MCF 10A (cell line): ENCODE data around the gene EPHB4. TPM values are rescaled to one million over a fixed set of nuclear protein-coding genes. Genes with fewer than 3 reads are reported as not detected.

ENCODE experiments used
- BruUV-seq: library from RNA; stranded (reverse); fragments of 400-500 nt; replicated peaks from 2 replicates; lab custom pipeline; 2021; lab: Mats Ljungman, UMichigan
- CTCF ChIA-PET: fragments of 300-600 bp; sonication (Branson Sonifier 250); formaldehyde crosslinking; extraction: SDS; loops from one replicate; lab custom pipeline; 2021; ENCODE audit warnings: antibody characterized with exemption, inconsistent platforms; lab: Yijun Ruan, JAX
- POLR2A ChIA-PET: fragments of 300-600, 350-650 bp; sonication (Branson Sonifier 250); formaldehyde crosslinking; extraction: SDS; loops from one replicate; lab custom pipeline; 2020; ENCODE audit warnings: antibody characterized with exemption, inconsistent platforms; lab: Yijun Ruan, JAX
- DNase-seq: peaks from one replicate; pipeline ENCODE4 v3.0.0-alpha.2; 2018; ENCODE audit not compliant: unreplicated experiment
- H3K27ac Mint-ChIP-seq: one replicate; pipeline ENCODE4 v1.8.0; 2022; ENCODE audit warnings: mild to moderate bottlenecking, low read depth, mixed read lengths; ENCODE audit not compliant: unreplicated experiment
- H3K27me3 Mint-ChIP-seq: one replicate; pipeline ENCODE4 v1.8.0; 2022; ENCODE audit warnings: mixed read lengths; ENCODE audit not compliant: insufficient read depth, unreplicated experiment
- H3K36me3 Mint-ChIP-seq: one replicate; pipeline ENCODE4 v1.8.0; 2022; ENCODE audit warnings: mild to moderate bottlenecking, moderate library complexity, mixed read lengths; ENCODE audit not compliant: insufficient read depth, unreplicated experiment
- H3K4me1 Mint-ChIP-seq: one replicate; pipeline ENCODE4 v1.8.0; 2022; ENCODE audit warnings: mixed read lengths; ENCODE audit not compliant: insufficient read depth, unreplicated experiment
- H3K4me3 Mint-ChIP-seq: one replicate; pipeline ENCODE4 v1.8.0; 2022; ENCODE audit warnings: mild to moderate bottlenecking, moderate library complexity, mixed read lengths; ENCODE audit not compliant: unreplicated experiment
- H3K9me3 Mint-ChIP-seq: one replicate; pipeline ENCODE4 v1.8.0; 2022; ENCODE audit warnings: mixed read lengths; ENCODE audit not compliant: unreplicated experiment
- intact Hi-C: fragments of 100-400 bp; cut with micrococcal nuclease; formaldehyde crosslinking; loops from 2 replicates; pipeline ENCODE4 v1.14.1; 2022
- total RNA-seq: library from RNA; stranded (reverse); gene quantifications from 2 replicates; pipeline ENCODE4 v1.2.3, GENCODE V29; 2022
- TF ChIP-seq, protein P1 (sequence below): fragments of 200-600 bp; IDR thresholded peaks from one replicate; pipeline ENCODE4 v1.8.0; 2022; ENCODE audit warnings: antibody characterized with exemption, mild to moderate bottlenecking; ENCODE audit not compliant: unreplicated experiment

The EPHB4 gene
- total RNA-seq, 1 experiment from 2014 or later: 48.8 TPM

DNA sequence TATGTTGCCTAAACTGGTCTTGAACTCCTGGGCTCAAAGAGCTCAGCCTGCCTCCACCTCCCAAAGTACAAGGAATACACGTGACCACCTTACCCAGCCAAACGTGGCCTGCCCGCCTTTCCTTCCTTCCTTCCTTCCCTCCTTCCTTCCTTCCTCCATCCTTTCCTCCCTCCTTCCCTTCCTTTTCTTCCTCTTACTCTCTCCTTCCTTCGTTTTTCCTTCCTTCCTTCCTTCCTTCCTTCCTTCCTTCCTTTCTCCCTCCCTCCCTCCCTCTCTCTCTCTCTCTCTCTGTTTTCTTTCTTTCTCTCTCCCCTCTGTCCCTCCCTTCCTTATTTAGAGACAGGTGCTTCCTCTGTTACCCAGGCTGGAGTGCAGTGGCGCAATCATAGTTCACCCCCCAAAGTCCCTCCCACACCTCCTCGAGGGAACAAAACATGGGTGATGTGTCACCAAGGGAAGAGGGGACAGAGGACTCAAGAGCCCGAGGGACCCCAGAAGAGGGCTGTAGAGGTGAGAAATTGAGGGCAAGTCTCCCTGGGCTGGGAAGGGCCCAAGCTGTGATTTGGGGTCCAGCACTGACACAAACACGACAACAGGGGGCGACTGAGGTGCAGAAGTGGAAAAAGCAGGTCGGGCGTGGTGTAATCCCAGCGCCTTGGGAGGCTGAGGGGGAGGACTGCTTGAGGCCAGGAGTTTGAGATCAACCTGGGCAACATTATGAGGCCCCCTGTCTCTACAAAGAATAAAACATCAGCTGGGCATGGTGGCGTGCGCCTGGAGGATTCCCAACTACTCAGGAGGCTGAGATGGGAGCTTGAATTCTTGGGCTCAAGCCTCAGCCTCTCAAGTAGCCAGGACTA lies 28.1 kb downstream of the EPHB4 start:
- peaks cover 27% of the 10 kb centered on the region for H3K36me3 Mint-ChIP-seq
- no peak overlapping the region for H3K4me3 Mint-ChIP-seq
- CTCF ChIA-PET: interaction anchor here (0.5 to 4.6 kb wide), 18 partner anchors 11 to 339 kb away, joined by 3 to 30 read pairs (median 3); partner anchors contain the start of genes EPHB4 and SLC12A9
- H3K9me3 Mint-ChIP-seq: no peaks in the 10 kb centered on the region
- intact Hi-C loops: loop anchor here (1.0 kb wide), 2 partner anchors 27 to 53 kb away; partner anchors contain the start of gene SLC12A9
- POLR2A ChIA-PET: interaction anchor here (0.9 to 5.7 kb wide), 5 partner anchors 16 to 76 kb away, joined by 3 to 53 read pairs (median 6); partner anchors contain the start of genes SLC12A9 and SRRT
- DNase-seq: peak; percentile 85
- H3K27ac Mint-ChIP-seq: peak overlapping the region; percentile 65
- no TSS peak for BruUV-seq
- H3K27me3 Mint-ChIP-seq: no peaks in the 10 kb centered on the region
- H3K4me1 Mint-ChIP-seq: peaks cover 36% of the 10 kb centered on the region
- TF ChIP-seq, protein P1, sequence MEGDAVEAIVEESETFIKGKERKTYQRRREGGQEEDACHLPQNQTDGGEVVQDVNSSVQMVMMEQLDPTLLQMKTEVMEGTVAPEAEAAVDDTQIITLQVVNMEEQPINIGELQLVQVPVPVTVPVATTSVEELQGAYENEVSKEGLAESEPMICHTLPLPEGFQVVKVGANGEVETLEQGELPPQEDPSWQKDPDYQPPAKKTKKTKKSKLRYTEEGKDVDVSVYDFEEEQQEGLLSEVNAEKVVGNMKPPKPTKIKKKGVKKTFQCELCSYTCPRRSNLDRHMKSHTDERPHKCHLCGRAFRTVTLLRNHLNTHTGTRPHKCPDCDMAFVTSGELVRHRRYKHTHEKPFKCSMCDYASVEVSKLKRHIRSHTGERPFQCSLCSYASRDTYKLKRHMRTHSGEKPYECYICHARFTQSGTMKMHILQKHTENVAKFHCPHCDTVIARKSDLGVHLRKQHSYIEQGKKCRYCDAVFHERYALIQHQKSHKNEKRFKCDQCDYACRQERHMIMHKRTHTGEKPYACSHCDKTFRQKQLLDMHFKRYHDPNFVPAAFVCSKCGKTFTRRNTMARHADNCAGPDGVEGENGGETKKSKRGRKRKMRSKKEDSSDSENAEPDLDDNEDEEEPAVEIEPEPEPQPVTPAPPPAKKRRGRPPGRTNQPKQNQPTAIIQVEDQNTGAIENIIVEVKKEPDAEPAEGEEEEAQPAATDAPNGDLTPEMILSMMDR: peak; percentile 88

DNA sequence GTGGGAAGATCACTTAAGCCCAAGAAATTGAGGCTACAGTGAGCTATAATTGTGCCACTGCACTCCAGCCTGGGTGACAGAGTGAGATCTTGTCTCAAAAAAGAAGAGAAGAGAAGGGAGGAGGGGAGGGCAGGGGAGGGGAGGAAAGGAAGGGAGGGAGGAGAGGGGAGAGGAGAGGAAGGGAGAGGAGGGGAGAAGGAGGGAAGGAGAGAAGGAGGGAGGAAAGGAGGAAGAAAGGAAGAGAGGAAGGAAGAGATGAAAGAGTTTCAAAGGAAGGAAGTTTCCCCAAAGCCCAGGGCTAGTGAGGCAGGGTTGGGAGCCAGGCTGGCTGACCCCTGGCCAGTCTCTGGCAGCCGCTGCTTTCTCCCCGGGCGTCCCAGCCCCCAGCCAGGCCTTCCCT lies 32.6 kb downstream of the EPHB4 start:
- Mint-ChIP-seq H3K27ac (no peak overlapping the region), H3K36me3 (peaks cover 10% of the 10 kb centered on the region), H3K9me3 (no peaks in the 10 kb centered on the region), H3K4me3 (no peak overlapping the region), H3K4me1 (peaks cover 15% of the 10 kb centered on the region), H3K27me3 (no peaks in the 10 kb centered on the region)
- intact Hi-C loops: no loop called here
- ChIA-PET CTCF (interaction anchor here (1.0 kb wide), 1 partner anchor 41 kb away, joined by 3 read pairs; no protein-coding TSS in a partner anchor), POLR2A (no interaction called here)
- BruUV-seq: no TSS peak
- DNase-seq: no peak
- TF ChIP-seq, protein P1: no peak

- Mint-ChIP-seq H3K4me1 (peaks cover 9% of the 10 kb centered on the region), H3K27ac (no peak overlapping the region), H3K9me3 (no peaks in the 10 kb centered on the region), H3K36me3 (peaks cover 10% of the 10 kb centered on the region), H3K27me3 (no peaks in the 10 kb centered on the region), H3K4me3 (no peak overlapping the region)
- BruUV-seq: no TSS peak
- intact Hi-C loops: no loop called here
- ChIA-PET CTCF (interaction anchor here (0.6 to 1.0 kb wide), 2 partner anchors 42 to 44 kb away, joined by 3 to 4 read pairs; no protein-coding TSS in a partner anchor), POLR2A (interaction anchor here (1.0 kb wide), 1 partner anchor 33 kb away, joined by 3 read pairs; the partner anchor contains the start of gene EPHB4)
- TF ChIP-seq, protein P1: no peak
- DNase-seq: peak; percentile 54
Measured at GRCh38 chr7:100793806-100794660, 33.3 kb downstream of the EPHB4 start.
